Smooth muscle cell of the brain vasculature (primary cell): Measurements from ENCODE around the gene ASPDH.

Source experiments
- DNase-seq: peaks from one replicate; pipeline ENCODE4 v3.0.0-alpha.2; 2012; ENCODE audit warnings: low read depth, low spot score

The ASPDH gene

GRCh38 chr19:50514346-50515167, 844 bp upstream of the ASPDH start:
- DNase-seq: no peak

GRCh38 chr19:50512999-50513745, 541 bp downstream of the ASPDH start:
- no peak for DNase-seq

GRCh38 chr19:50512112-50512998, 1.4 kb downstream of the ASPDH start:
- DNase-seq: no peak

GRCh38 chr19:50511069-50511822, 2.5 kb downstream of the ASPDH start, which contains the start of gene JOSD2:
Gene JOSD2, minus strand, starts transcription at chr19:50511191. Its CDS starts 760 bp downstream, at chr19:50510431.
- peak; percentile 97 for DNase-seq

GRCh38 chr19:50510700-50511068, 3.0 kb downstream of the ASPDH start:
- no peak for DNase-seq

GRCh38 chr19:50510121-50510670, 3.5 kb downstream of the ASPDH start:
- no peak for DNase-seq

- DNase-seq: no peak
These were observed 4.3 kb downstream of the ASPDH start for GRCh38 chr19:50509366-50509765.

- DNase-seq: no peak
These were observed 4.9 kb downstream of the ASPDH start for GRCh38 chr19:50508843-50509190.

- no peak for DNase-seq
These were observed 6.3 kb downstream of the ASPDH start for GRCh38 chr19:50507376-50507775.

- DNase-seq: no peak
These were observed 7.0 kb downstream of the ASPDH start for GRCh38 chr19:50506700-50507099.

GRCh38 chr19:50505856-50506611, 7.7 kb downstream of the ASPDH start:
- no peak for DNase-seq

- DNase-seq: no peak
These were observed 11.9 kb downstream of the ASPDH start for GRCh38 chr19:50501568-50502475.

GRCh38 chr19:50501186-50501567, 12.5 kb downstream of the ASPDH start:
- DNase-seq: no peak

GRCh38 chr19:50500753-50501151, 13.0 kb downstream of the ASPDH start:
- no peak for DNase-seq

- no peak for DNase-seq
These were observed 13.5 kb downstream of the ASPDH start for GRCh38 chr19:50500060-50500752.

GRCh38 chr19:50498219-50499056, 15.3 kb downstream of the ASPDH start:
- DNase-seq: no peak

GRCh38 chr19:50497022-50497405, 16.7 kb downstream of the ASPDH start:
- DNase-seq: no peak
